ENCODE data around the gene GID8. TPM values are rescaled to one million over a fixed set of nuclear protein-coding genes. Genes with fewer than 3 reads are reported as not detected.

The GID8 gene
- total and polyA plus RNA-seq, 2 of the 13 experiments (the other 11 are each of a cell fraction or from before 2014, with no cell fraction given) = 39.6 to 59.8 TPM

DNA sequence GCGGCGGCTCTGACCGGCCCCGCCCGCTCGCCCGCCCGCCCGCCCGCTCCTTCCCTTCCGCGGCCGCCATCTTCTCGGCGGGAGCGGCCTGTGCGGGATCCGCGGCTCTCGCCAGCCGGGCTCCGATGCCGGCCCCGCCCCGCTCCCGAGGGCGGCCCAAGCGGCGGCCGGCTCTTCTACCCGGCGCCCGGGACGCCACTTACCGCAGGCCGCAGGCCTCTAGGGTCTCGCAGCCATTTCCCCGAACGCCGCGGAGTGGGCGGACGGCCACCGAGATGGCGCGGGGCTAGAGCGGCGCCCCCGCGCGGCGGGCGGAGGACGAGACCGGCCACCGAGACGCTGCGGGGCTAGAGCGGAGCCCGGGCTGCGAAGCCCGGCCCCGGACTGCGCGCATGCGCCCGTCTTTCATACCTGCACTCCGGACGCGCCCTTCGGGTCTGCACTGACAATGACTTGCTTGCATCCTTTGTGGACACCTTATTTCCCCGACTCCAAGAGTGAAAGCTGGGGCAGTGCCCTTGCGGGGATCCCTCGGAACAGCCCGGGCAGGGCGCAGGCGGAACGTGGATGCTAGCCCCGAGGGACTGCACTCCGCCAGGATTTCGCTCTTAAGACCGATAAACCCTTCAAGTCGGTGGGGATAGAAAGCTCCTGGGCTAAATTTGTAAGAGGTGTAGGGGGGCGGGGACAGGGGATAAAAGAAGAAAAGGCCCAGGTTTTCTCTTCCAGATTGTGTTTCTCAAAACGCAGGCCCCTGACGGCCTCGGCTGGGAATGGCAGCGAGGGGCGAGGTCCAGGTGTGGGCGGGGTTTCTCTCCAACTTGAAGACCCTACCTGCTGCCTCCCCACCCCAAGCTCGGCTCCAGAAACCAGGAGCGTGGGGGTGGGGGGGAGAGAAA, 11.5 kb upstream of the GID8 start, which contains the start of gene DIDO1 (continued):
- TF ChIP-seq ASH2L (IDR thresholded peaks at IDR 0.05; ENCODE audit: insufficient read length, low read depth, low read length) = peak; percentile 94
- TF ChIP-seq, protein P1, sequence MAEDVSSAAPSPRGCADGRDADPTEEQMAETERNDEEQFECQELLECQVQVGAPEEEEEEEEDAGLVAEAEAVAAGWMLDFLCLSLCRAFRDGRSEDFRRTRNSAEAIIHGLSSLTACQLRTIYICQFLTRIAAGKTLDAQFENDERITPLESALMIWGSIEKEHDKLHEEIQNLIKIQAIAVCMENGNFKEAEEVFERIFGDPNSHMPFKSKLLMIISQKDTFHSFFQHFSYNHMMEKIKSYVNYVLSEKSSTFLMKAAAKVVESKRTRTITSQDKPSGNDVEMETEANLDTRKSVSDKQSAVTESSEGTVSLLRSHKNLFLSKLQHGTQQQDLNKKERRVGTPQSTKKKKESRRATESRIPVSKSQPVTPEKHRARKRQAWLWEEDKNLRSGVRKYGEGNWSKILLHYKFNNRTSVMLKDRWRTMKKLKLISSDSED (CRISPR knock-in tag; IDR thresholded peaks at IDR 0.05) = peak; percentile 54; the same call in 1 of the 2 replicates
- peak; percentile 85; the same call in 1 of the 2 replicates for TF ChIP-seq MYC (CRISPR knock-in tag; IDR thresholded peaks at IDR 0.05; ENCODE audit: borderline replicate concordance)
- TF ChIP-seq KLF15 (CRISPR knock-in tag; IDR thresholded peaks at IDR 0.05; ENCODE audit: borderline replicate concordance) = peak; percentile 39; the same call in 1 of the 2 replicates
- TF ChIP-seq MTA3 (CRISPR knock-in tag; IDR thresholded peaks at IDR 0.05) = no peak
- TF ChIP-seq SMAD1 (CRISPR knock-in tag; IDR thresholded peaks at IDR 0.05; ENCODE audit: borderline replicate concordance, low read depth) = peak; percentile 86; the same call in 1 of the 2 replicates
- TF ChIP-seq PAF1 (CRISPR knock-in tag; IDR thresholded peaks at IDR 0.05) = no peak
- TF ChIP-seq, protein P2, sequence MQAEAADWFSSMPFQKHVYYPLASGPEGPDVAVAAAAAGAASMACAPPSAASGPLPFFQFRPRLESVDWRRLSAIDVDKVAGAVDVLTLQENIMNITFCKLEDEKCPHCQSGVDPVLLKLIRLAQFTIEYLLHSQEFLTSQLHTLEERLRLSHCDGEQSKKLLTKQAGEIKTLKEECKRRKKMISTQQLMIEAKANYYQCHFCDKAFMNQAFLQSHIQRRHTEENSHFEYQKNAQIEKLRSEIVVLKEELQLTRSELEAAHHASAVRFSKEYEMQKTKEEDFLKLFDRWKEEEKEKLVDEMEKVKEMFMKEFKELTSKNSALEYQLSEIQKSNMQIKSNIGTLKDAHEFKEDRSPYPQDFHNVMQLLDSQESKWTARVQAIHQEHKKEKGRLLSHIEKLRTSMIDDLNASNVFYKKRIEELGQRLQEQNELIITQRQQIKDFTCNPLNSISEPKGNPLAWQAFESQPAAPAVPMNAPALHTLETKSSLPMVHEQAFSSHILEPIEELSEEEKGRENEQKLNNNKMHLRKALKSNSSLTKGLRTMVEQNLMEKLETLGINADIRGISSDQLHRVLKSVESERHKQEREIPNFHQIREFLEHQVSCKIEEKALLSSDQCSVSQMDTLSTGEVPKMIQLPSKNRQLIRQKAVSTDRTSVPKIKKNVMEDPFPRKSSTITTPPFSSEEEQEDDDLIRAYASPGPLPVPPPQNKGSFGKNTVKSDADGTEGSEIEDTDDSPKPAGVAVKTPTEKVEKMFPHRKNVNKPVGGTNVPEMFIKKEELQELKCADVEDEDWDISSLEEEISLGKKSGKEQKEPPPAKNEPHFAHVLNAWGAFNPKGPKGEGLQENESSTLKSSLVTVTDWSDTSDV (CRISPR knock-in tag; IDR thresholded peaks at IDR 0.05) = peak; percentile 22; the same call in 1 of the 2 replicates
- TF ChIP-seq ZNF879 (CRISPR knock-in tag; IDR thresholded peaks at IDR 0.05) = no peak; the same call in 1 of the 2 replicates
- TF ChIP-seq, protein P3, sequence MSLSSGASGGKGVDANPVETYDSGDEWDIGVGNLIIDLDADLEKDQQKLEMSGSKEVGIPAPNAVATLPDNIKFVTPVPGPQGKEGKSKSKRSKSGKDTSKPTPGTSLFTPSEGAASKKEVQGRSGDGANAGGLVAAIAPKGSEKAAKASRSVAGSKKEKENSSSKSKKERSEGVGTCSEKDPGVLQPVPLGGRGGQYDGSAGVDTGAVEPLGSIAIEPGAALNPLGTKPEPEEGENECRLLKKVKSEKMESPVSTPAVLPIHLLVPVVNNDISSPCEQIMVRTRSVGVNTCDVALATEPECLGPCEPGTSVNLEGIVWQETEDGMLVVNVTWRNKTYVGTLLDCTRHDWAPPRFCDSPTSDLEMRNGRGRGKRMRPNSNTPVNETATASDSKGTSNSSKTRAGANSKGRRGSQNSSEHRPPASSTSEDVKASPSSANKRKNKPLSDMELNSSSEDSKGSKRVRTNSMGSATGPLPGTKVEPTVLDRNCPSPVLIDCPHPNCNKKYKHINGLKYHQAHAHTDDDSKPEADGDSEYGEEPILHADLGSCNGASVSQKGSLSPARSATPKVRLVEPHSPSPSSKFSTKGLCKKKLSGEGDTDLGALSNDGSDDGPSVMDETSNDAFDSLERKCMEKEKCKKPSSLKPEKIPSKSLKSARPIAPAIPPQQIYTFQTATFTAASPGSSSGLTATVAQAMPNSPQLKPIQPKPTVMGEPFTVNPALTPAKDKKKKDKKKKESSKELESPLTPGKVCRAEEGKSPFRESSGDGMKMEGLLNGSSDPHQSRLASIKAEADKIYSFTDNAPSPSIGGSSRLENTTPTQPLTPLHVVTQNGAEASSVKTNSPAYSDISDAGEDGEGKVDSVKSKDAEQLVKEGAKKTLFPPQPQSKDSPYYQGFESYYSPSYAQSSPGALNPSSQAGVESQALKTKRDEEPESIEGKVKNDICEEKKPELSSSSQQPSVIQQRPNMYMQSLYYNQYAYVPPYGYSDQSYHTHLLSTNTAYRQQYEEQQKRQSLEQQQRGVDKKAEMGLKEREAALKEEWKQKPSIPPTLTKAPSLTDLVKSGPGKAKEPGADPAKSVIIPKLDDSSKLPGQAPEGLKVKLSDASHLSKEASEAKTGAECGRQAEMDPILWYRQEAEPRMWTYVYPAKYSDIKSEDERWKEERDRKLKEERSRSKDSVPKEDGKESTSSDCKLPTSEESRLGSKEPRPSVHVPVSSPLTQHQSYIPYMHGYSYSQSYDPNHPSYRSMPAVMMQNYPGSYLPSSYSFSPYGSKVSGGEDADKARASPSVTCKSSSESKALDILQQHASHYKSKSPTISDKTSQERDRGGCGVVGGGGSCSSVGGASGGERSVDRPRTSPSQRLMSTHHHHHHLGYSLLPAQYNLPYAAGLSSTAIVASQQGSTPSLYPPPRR (CRISPR knock-in tag; IDR thresholded peaks at IDR 0.05; ENCODE audit: borderline replicate concordance) = peak; percentile 29; the same call in 1 of the 2 replicates
- peak; percentile 61; the same call in 1 of the 2 replicates for TF ChIP-seq ZNF24 (IDR thresholded peaks at IDR 0.05)
- peak; percentile 43; the same call in 1 of the 2 replicates for TF ChIP-seq FOXK1 (CRISPR knock-in tag; IDR thresholded peaks at IDR 0.05; ENCODE audit: borderline replicate concordance, low read depth)
- TF ChIP-seq, protein P4, sequence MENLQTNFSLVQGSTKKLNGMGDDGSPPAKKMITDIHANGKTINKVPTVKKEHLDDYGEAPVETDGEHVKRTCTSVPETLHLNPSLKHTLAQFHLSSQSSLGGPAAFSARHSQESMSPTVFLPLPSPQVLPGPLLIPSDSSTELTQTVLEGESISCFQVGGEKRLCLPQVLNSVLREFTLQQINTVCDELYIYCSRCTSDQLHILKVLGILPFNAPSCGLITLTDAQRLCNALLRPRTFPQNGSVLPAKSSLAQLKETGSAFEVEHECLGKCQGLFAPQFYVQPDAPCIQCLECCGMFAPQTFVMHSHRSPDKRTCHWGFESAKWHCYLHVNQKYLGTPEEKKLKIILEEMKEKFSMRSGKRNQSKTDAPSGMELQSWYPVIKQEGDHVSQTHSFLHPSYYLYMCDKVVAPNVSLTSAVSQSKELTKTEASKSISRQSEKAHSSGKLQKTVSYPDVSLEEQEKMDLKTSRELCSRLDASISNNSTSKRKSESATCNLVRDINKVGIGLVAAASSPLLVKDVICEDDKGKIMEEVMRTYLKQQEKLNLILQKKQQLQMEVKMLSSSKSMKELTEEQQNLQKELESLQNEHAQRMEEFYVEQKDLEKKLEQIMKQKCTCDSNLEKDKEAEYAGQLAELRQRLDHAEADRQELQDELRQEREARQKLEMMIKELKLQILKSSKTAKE (CRISPR knock-in tag; IDR thresholded peaks at IDR 0.05; ENCODE audit: borderline replicate concordance) = no peak; the same call in 1 of the 2 replicates
- no peak for TF ChIP-seq ZNF333 (CRISPR knock-in tag; IDR thresholded peaks at IDR 0.05; ENCODE audit: borderline replicate concordance)
